ENCODE results near the gene SLC16A7.

DNA sequence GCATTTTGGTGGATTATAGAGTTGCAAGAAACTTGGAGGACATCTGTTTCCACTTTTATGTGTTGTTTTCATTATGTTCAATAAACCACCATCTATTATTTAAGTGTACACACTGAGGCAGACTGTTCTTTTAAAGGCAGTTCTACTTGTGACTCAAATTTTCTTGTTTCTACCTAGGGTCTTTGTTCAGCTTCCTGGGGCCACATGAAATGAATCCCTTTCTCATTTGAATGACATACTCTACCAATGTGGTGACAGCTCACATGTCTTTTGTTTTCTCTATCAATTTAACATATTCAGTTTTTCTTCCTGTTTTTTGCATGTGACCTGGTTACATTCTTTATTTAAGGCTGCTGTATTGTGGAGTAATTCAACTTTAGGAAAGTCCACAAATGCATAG lies 7.9 kb downstream of the SLC16A7 start:
- TF ChIP-seq EZH2 (IDR thresholded peaks at IDR 0.05; ENCODE audit: insufficient read depth, poor library complexity, severe bottlenecking) (no peak), EZH2phosphoT487 (IDR thresholded peaks at IDR 0.05; ENCODE audit: insufficient read depth, low read depth) (no peak)
